ENCODE results near the gene UGT1A7.

- TF ChIP-seq EZH2phosphoT487 (IDR thresholded peaks at IDR 0.05; ENCODE audit: borderline replicate concordance) = no peak
- no peak for TF ChIP-seq CTCF (conservative IDR thresholded peaks at IDR 0.05; ENCODE audit: low read length)
Observed at GRCh38 chr2:233810385-233810784, 128.7 kb downstream of the UGT1A7 start.

Measured in Loucy (cell line).